ENCODE measurements around the gene C2CD4B. TPM values are rescaled to one million over a fixed set of nuclear protein-coding genes. Genes with fewer than 3 reads are reported as not detected.

C2CD4B gene
- total RNA-seq, 1 experiment from 2014 or later: 1.3 TPM

- TF ChIP-seq, protein P1, sequence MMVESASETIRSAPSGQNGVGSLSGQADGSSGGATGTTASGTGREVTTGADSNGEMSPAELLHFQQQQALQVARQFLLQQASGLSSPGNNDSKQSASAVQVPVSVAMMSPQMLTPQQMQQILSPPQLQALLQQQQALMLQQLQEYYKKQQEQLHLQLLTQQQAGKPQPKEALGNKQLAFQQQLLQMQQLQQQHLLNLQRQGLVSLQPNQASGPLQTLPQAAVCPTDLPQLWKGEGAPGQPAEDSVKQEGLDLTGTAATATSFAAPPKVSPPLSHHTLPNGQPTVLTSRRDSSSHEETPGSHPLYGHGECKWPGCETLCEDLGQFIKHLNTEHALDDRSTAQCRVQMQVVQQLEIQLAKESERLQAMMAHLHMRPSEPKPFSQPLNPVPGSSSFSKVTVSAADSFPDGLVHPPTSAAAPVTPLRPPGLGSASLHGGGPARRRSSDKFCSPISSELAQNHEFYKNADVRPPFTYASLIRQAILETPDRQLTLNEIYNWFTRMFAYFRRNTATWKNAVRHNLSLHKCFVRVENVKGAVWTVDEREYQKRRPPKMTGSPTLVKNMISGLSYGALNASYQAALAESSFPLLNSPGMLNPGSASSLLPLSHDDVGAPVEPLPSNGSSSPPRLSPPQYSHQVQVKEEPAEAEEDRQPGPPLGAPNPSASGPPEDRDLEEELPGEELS (CRISPR knock-in tag; IDR thresholded peaks at IDR 0.05): no peak
- TF ChIP-seq CREM (CRISPR knock-in tag; IDR thresholded peaks at IDR 0.05) (no peak), E2F4 (CRISPR knock-in tag; IDR thresholded peaks at IDR 0.05; ENCODE audit: borderline replicate concordance, low read depth) (no peak), CDX4 (CRISPR knock-in tag; IDR thresholded peaks at IDR 0.05; ENCODE audit: borderline replicate concordance) (no peak), CREB1 (CRISPR knock-in tag; IDR thresholded peaks at IDR 0.05) (no peak), ZNF671 (CRISPR knock-in tag; IDR thresholded peaks at IDR 0.05) (no peak), KAT7 (CRISPR knock-in tag; IDR thresholded peaks at IDR 0.05; ENCODE audit: borderline replicate concordance) (no peak)
These were observed 19.9 kb downstream of the C2CD4B start (continued) for GRCh38 chr15:62145015-62145735.

DNA sequence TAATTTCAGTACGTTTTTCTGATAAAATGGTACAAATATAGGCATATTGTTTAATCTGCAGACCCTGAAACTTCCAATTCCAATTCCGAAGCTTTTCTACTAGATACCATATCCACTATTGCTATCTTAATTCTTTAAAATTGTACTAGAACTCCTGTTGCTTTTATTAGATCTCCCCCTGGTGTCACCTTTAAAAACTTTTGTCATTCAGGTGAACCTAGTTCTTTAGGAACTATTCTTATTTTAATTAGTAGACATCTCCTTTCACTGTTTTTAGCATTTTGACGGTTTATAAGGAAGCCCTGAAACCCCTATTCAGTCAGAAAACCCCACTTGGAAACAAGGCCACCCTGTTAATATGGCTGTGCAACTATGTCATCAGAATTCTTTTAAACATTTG is 22.3 kb downstream of the C2CD4B start:
- peaks cover 13% of the 10 kb centered on the region for H3K9me3 Mint-ChIP-seq
- peaks cover 20% of the 10 kb centered on the region for H3K4me1 Mint-ChIP-seq
- ChIA-PET POLR2A (no interaction called here), CTCF (interaction anchor here (0.9 to 1.0 kb wide), 2 partner anchors 76 to 82 kb away, joined by 3 read pairs; partner anchors contain the start of genes C2CD4A and VPS13C)
- peaks cover 7% of the 10 kb centered on the region; the same call in 1 of the 2 replicates for H3K36me3 Mint-ChIP-seq
- peaks cover 9% of the 10 kb centered on the region for H3K27me3 Mint-ChIP-seq (ENCODE audit: low read depth)
- ATAC-seq: no peak; the same call in none of the 2 replicates
- no peak overlapping the region for H3K4me3 Mint-ChIP-seq
- TF ChIP-seq ZNF317 (CRISPR knock-in tag; IDR thresholded peaks at IDR 0.05; ENCODE audit: borderline replicate concordance, low read depth) (no peak), ZNF396 (CRISPR knock-in tag; IDR thresholded peaks at IDR 0.05; ENCODE audit: borderline replicate concordance) (no peak), ZNF121 (CRISPR knock-in tag; IDR thresholded peaks at IDR 0.05) (no peak), NR2C2 (CRISPR knock-in tag; IDR thresholded peaks at IDR 0.05) (no peak), IRF2 (CRISPR knock-in tag; IDR thresholded peaks at IDR 0.05; ENCODE audit: borderline replicate concordance, low read depth) (no peak), SP1 (CRISPR knock-in tag; conservative IDR thresholded peaks at IDR 0.05) (no peak), OVOL2 (CRISPR knock-in tag; IDR thresholded peaks at IDR 0.05; ENCODE audit: borderline replicate concordance) (no peak), AR (CRISPR knock-in tag; IDR thresholded peaks at IDR 0.05) (no peak), ZNF416 (CRISPR knock-in tag; IDR thresholded peaks at IDR 0.05) (no peak), JUN (CRISPR knock-in tag; IDR thresholded peaks at IDR 0.05) (no peak)
- TF ChIP-seq, protein P2, sequence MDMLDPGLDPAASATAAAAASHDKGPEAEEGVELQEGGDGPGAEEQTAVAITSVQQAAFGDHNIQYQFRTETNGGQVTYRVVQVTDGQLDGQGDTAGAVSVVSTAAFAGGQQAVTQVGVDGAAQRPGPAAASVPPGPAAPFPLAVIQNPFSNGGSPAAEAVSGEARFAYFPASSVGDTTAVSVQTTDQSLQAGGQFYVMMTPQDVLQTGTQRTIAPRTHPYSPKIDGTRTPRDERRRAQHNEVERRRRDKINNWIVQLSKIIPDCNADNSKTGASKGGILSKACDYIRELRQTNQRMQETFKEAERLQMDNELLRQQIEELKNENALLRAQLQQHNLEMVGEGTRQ (CRISPR knock-in tag; IDR thresholded peaks at IDR 0.05): no peak
- no peak overlapping the region for H3K27ac Mint-ChIP-seq
- no peak for DNase-seq (ENCODE audit: low spot score)

Data from WTC11 (cell line).